GM12878 (cell line): ENCODE data around the gene LRRC4. TPM values are rescaled to one million over a fixed set of nuclear protein-coding genes. Genes with fewer than 3 reads are reported as not detected.

ENCODE experiments used
- CREB1 ChIP-seq: IDR thresholded peaks from 2 replicates; pipeline ENCODE4 v1.6.1; 2012; ENCODE audit warnings: low read depth, mild to moderate bottlenecking, inconsistent platforms
- HCFC1 ChIP-seq: fragments of 150-350 bp; IDR thresholded peaks from 2 replicates; pipeline ENCODE4 v1.6.1; 2014; ENCODE audit warnings: low read length
- NFYA ChIP-seq: IDR thresholded peaks from 2 replicates; pipeline ENCODE4 v1.6.1; 2011; ENCODE audit warnings: low read depth, mild to moderate bottlenecking, low read length, improper control_type of control experiment, borderline replicate concordance
- NFYB ChIP-seq: IDR thresholded peaks from 2 replicates; pipeline ENCODE4 v1.6.1; 2011; ENCODE audit warnings: low read depth, mild to moderate bottlenecking, low read length, improper control_type of control experiment, moderate library complexity; ENCODE audit not compliant: insufficient read depth
- NR2C1 ChIP-seq: fragments of 450-650 bp; IDR thresholded peaks from 2 replicates; pipeline ENCODE4 v1.6.1; 2017; ENCODE audit warnings: antibody characterized with exemption, mild to moderate bottlenecking, moderate library complexity
- POU2F2 ChIP-seq: IDR thresholded peaks from 3 replicates; pipeline ENCODE4 v1.6.1; 2011; ENCODE audit warnings: low read depth, mild to moderate bottlenecking, low read length, borderline replicate concordance
- SUPT20H ChIP-seq: IDR thresholded peaks from 2 replicates; pipeline ENCODE4 v1.6.1; 2011; ENCODE audit warnings: low read depth, mild to moderate bottlenecking, low read length, moderate library complexity, borderline replicate concordance; ENCODE audit not compliant: control insufficient read depth
- ZNF274 ChIP-seq: IDR thresholded peaks from one replicate; pipeline ENCODE4 v1.8.0; 2011; ENCODE audit not compliant: insufficient read length, insufficient read depth
- polyA plus RNA-seq, 11 experiments: library from polyadenylated mRNA; depleted of rRNA in 4 of 11; unstranded in 6 of 11; stranded (reverse) in 5 of 11; fragments of >200 nt; fragmentation: Nextera tagmentation in 4 of 11; fragmentation: Illumina TruSeq in 1 of 11; extraction: Ambion mirVana in 4 of 11; extraction: Trizol in 1 of 11; gene quantifications; 1 replicate in 1 of 11; 2 replicates in 10 of 11; pipeline versions ENCODE4 v1.2.1 to v1.2.3, GENCODE V29; 2011 to 2016; ENCODE audit warnings: inconsistent platforms in 2 of 11, missing spikeins in 2 of 11, low read depth in 1 of 11
- total RNA-seq, 4 experiments: library from RNA; depleted of rRNA in 3 of 4; stranded (reverse); fragments of >200 nt in 3 of 4; fragmentation: Illumina TruSeq in 1 of 4; extraction: Trizol in 1 of 4; gene quantifications; 2 replicates each; pipeline versions ENCODE4 v1.2.1 to v1.2.3, GENCODE V29; 2013 to 2021
- TF ChIP-seq, protein P1 (sequence below): fragments of 450-650 bp; IDR thresholded peaks from 2 replicates; pipeline ENCODE4 v1.6.1; 2017; ENCODE audit warnings: mild to moderate bottlenecking, moderate library complexity

The LRRC4 gene
- total and polyA plus RNA-seq, 10 of the 15 experiments (the other 5 are each of a cell fraction or from before 2014, with no cell fraction given), result 0.06 to 0.85 (median 0.12) TPM; not detected in 4

DNA sequence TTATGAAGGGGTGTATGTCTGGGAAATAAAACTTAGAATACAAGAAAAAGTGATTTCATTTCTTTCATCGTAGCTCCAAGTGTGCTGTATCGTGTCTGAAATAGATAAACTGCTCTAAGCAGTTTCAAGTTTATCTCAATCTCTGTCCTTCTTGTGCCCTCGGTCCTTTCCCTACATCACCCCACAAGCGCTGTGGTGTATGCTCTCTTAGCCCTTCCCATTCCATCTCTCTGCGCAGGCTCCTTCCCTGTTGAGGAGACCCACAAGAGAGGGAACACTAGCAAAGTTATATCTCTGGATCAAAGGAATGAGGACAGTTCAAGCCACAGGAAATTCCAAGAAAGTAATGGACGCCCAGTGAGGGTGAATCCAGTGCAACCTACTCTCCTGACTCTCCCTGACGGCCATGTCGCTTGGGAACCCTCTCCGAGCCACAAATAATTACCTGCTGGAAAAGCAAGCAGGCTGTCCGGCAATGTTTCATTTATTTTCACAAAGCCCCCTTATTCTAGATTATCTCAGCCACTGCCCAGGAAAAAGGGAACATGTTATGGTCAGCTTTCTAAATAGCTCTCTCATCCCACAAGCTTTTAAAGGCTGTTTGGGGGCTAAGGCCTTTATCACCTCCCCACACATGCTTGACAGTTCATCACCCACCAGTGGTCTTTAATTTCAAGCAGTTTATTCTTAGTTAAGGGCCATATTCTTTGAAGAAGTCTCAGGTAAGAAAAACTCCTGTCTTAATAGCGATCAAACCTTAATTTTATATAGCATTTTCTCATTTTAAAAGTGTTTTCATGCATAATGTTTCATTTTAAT lies 34.8 kb downstream of the LRRC4 start (continued):
- TF ChIP-seq, protein P1, sequence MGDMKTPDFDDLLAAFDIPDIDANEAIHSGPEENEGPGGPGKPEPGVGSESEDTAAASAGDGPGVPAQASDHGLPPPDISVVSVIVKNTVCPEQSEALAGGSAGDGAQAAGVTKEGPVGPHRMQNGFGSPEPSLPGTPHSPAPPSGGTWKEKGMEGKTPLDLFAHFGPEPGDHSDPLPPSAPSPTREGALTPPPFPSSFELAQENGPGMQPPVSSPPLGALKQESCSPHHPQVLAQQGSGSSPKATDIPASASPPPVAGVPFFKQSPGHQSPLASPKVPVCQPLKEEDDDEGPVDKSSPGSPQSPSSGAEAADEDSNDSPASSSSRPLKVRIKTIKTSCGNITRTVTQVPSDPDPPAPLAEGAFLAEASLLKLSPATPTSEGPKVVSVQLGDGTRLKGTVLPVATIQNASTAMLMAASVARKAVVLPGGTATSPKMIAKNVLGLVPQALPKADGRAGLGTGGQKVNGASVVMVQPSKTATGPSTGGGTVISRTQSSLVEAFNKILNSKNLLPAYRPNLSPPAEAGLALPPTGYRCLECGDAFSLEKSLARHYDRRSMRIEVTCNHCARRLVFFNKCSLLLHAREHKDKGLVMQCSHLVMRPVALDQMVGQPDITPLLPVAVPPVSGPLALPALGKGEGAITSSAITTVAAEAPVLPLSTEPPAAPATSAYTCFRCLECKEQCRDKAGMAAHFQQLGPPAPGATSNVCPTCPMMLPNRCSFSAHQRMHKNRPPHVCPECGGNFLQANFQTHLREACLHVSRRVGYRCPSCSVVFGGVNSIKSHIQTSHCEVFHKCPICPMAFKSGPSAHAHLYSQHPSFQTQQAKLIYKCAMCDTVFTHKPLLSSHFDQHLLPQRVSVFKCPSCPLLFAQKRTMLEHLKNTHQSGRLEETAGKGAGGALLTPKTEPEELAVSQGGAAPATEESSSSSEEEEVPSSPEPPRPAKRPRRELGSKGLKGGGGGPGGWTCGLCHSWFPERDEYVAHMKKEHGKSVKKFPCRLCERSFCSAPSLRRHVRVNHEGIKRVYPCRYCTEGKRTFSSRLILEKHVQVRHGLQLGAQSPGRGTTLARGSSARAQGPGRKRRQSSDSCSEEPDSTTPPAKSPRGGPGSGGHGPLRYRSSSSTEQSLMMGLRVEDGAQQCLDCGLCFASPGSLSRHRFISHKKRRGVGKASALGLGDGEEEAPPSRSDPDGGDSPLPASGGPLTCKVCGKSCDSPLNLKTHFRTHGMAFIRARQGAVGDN, result no peak
- no peak for TF ChIP-seq POU2F2
- TF ChIP-seq CREB1, result no peak
- no peak for TF ChIP-seq NFYA
- TF ChIP-seq ZNF274, result no peak
- no peak for TF ChIP-seq NR2C1
- no peak for TF ChIP-seq NFYB
- TF ChIP-seq HCFC1, result no peak
- TF ChIP-seq SUPT20H, result no peak
